Measurements from ENCODE around the gene SLC1A2. TPM values are rescaled to one million over a fixed set of nuclear protein-coding genes. Genes with fewer than 3 reads are reported as not detected.

The SLC1A2 gene
- total and polyA plus RNA-seq, 2 of the 4 experiments (the other 2 are of a cell fraction) = 0.15 to 0.54 TPM

DNA sequence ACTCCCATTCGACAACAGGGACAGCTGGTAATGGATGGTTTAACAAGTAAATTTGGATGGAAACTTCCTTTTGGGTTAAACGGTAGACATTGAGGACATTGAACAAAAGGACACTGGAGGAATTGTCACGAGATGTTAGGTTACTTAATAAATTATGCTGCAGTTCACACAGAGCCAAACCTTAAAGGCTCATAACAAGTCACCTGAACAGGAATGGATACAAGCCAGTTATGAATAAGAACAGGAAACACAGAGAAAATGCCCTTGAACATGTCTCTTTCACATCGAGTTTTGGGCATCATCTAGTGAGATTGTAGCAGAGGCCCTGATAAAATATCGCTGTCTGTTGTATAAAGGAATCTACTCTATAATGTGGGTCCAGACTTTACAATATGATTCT lies 214.7 kb downstream of the SLC1A2 start:
- CTCF ChIA-PET = no interaction called here
- H3K9ac ChIP-seq (ENCODE audit: low read depth, low read length) = no peak overlapping the region
- TF ChIP-seq RAD21 (IDR thresholded peaks at IDR 0.05; ENCODE audit: low read length) (no peak), MXI1 (IDR thresholded peaks at IDR 0.05; ENCODE audit: borderline replicate concordance, low read depth, low read length) (no peak), ELK1 (IDR thresholded peaks at IDR 0.05; ENCODE audit: borderline replicate concordance, low read depth, low read length) (no peak), POLR2A (IDR thresholded peaks at IDR 0.05; ENCODE audit: low read depth, low read length) (no peak), CHD1 (IDR thresholded peaks at IDR 0.05; ENCODE audit: low read depth, low read length) (no peak), SMC3 (IDR thresholded peaks at IDR 0.05; ENCODE audit: low read depth, low read length) (no peak), FOS (IDR thresholded peaks at IDR 0.05; ENCODE audit: low read depth, low read length) (no peak), CEBPB (IDR thresholded peaks at IDR 0.05; ENCODE audit: low read depth, low read length) (no peak), BHLHE40 (IDR thresholded peaks at IDR 0.05; ENCODE audit: low read depth, low read length) (no peak), MAFK (IDR thresholded peaks at IDR 0.05; ENCODE audit: low read depth, low read length) (no peak), RCOR1 (IDR thresholded peaks at IDR 0.05; ENCODE audit: insufficient replicate concordance, low read length) (no peak)
- TF ChIP-seq, protein P1, sequence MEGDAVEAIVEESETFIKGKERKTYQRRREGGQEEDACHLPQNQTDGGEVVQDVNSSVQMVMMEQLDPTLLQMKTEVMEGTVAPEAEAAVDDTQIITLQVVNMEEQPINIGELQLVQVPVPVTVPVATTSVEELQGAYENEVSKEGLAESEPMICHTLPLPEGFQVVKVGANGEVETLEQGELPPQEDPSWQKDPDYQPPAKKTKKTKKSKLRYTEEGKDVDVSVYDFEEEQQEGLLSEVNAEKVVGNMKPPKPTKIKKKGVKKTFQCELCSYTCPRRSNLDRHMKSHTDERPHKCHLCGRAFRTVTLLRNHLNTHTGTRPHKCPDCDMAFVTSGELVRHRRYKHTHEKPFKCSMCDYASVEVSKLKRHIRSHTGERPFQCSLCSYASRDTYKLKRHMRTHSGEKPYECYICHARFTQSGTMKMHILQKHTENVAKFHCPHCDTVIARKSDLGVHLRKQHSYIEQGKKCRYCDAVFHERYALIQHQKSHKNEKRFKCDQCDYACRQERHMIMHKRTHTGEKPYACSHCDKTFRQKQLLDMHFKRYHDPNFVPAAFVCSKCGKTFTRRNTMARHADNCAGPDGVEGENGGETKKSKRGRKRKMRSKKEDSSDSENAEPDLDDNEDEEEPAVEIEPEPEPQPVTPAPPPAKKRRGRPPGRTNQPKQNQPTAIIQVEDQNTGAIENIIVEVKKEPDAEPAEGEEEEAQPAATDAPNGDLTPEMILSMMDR (conservative IDR thresholded peaks at IDR 0.05; ENCODE audit: low read depth, low read length) = no peak
- TF ChIP-seq, protein P2, sequence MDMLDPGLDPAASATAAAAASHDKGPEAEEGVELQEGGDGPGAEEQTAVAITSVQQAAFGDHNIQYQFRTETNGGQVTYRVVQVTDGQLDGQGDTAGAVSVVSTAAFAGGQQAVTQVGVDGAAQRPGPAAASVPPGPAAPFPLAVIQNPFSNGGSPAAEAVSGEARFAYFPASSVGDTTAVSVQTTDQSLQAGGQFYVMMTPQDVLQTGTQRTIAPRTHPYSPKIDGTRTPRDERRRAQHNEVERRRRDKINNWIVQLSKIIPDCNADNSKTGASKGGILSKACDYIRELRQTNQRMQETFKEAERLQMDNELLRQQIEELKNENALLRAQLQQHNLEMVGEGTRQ (IDR thresholded peaks at IDR 0.05; ENCODE audit: low read depth, low read length) = no peak
- H4K8ac ChIP-seq (ENCODE audit: low read depth in 2 of 2, low read length in 2 of 2) = no peak overlapping the region
- ATAC-seq (ENCODE audit: low read depth) (no peak), DNase-seq (no peak)
- H2AK5ac ChIP-seq (ENCODE audit: low read depth, low read length) = no peak overlapping the region
- H3K9me1 ChIP-seq (ENCODE audit: insufficient read depth, low read length) = peaks cover 11% of the 10 kb centered on the region
- no peak overlapping the region for H2BK120ac ChIP-seq (ENCODE audit: low read depth, low read length)
- no peak overlapping the region for H2BK5ac ChIP-seq (ENCODE audit: low read depth, low read length, poor library complexity, severe bottlenecking)
- H3K4me3 ChIP-seq (ENCODE audit: insufficient read depth, low read depth, low read length) = no peak overlapping the region
- no peak overlapping the region for H3K27ac ChIP-seq (ENCODE audit: insufficient read depth, low read length)
- POLR2A ChIA-PET (ENCODE audit: unreplicated experiment) = no interaction called here
- H4K20me1 ChIP-seq (ENCODE audit: insufficient read depth, low read length) = peaks cover 22% of the 10 kb centered on the region; the same call in 1 of the 2 replicates
- no peak overlapping the region for H3K56ac ChIP-seq (ENCODE audit: extremely low read depth, insufficient read depth, low read length)
- H3K9me3 ChIP-seq (ENCODE audit: control insufficient read depth, insufficient read depth, low read length) = peaks cover 2% of the 10 kb centered on the region; the same call in 1 of the 2 replicates
- H2AK9ac ChIP-seq (replicated peaks; ENCODE audit: low read depth, low read length, poor library complexity) = no peak overlapping the region
- dilution Hi-C loops (cut with HindIII; ENCODE audit: low sequenced_read_pairs, unreplicated experiment) (no loop called here), intact Hi-C loops (cut with micrococcal nuclease) (no loop called here), in situ Hi-C loops (cut with MboI; ENCODE audit: low sequenced_read_pairs) (no loop called here)
- no TSS peak for BruUV-seq (replicated peaks)
- no peaks in the 10 kb centered on the region for H3K27me3 ChIP-seq (ENCODE audit: control insufficient read depth, insufficient read depth, low read length)
- peaks cover 55 to 86% of the 10 kb centered on the region in 2 experiments for H3K79me1 ChIP-seq (ENCODE audit: low read depth in 1 of 2, low read length in 2 of 2)
- whole genome bisulfite sequencing, 2 experiments (ENCODE audit: extremely low coverage in 2 of 2, insufficient read length in 1 of 2) = 100% methylated on average over 1 of the region's 5 CpGs; no CpG with 5 or more reads in 1 of the 2 experiments
- no peak overlapping the region for H3K23ac ChIP-seq (ENCODE audit: low read depth, low read length)
- peaks cover 5% of the 10 kb centered on the region; the same call in 1 of the 2 replicates for H3K4me1 ChIP-seq (ENCODE audit: control insufficient read depth, insufficient read depth, low read length)
- H2AFZ ChIP-seq (replicated peaks; ENCODE audit: low read length, poor library complexity) = no peak overlapping the region
- H3K36me3 ChIP-seq (ENCODE audit: control insufficient read depth, insufficient read depth, low read length) = peaks cover 57% of the 10 kb centered on the region
- H2BK20ac ChIP-seq (ENCODE audit: low read depth, low read length) = no peak overlapping the region
- H3K18ac ChIP-seq (ENCODE audit: low read depth, low read length) = no peak overlapping the region
- H4K91ac ChIP-seq (ENCODE audit: insufficient read depth, low read depth, low read length) = no peak overlapping the region
- H3K14ac ChIP-seq (replicated peaks; ENCODE audit: low read depth, low read length) = peak overlapping the region; percentile 38; the same call in 1 of the 2 replicates
- H3K4ac ChIP-seq (ENCODE audit: low read depth, low read length) = no peak overlapping the region
- no peak overlapping the region for H2BK15ac ChIP-seq (ENCODE audit: low read depth, low read length)
- H3K4me2 ChIP-seq (ENCODE audit: low read depth, low read length) = no peak overlapping the region
- no peak overlapping the region for H4K5ac ChIP-seq (ENCODE audit: low read depth, low read length)

Measured in IMR-90 (cell line).